NAMALWA (cell line): ENCODE results near the gene SIDT2.
"Not testable (repeated sequence)": the region's sequence is repeated elsewhere in the genome, so short reads cannot be mapped to it uniquely, and the experiment has no call there.

Experiments
- DNase-seq: peaks from one replicate; pipeline ENCODE4 v3.0.0-alpha.2; 2015; ENCODE audit warnings: low spot score

SIDT2 gene

GRCh38 chr11:117204283-117205080 is 25.9 kb downstream of the SIDT2 start:
- no peak for DNase-seq

DNA sequence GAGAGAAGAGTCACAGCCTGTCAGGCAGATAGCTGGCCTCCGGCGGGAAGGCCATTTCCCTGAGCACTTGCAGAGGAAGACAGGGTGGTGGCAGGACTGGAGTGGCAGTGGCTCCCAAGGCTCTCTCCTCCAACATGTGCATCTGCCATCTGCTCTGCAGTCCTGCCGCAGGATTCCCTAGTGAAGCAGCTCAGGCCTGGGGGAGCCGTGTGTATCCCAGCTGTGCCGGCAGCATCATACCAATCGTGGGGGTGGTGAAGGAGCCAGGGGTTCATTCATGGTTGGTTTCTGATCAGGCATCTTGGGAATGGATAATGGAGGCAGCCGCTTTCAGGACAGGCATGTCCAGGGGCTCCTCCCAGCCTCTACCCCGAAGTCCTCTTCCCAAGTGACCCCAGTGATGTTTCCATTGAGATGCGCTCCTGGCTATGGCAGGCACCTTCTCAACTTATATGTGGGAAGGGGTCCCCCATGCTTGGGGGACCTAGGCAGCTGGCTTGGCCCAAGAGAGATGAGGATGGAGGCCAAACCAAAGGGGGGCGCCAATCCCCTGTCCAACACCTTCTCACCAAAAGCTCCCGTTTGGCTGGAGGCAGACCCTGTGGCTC is 26.8 kb downstream of the SIDT2 start:
- no peak for DNase-seq

- not testable (repeated sequence) for DNase-seq
Measured at GRCh38 chr11:117206111-117206510, 27.6 kb downstream of the SIDT2 start.

- DNase-seq, result not testable (repeated sequence)
Measured at GRCh38 chr11:117206859-117207258, 28.3 kb downstream of the SIDT2 start.

DNA sequence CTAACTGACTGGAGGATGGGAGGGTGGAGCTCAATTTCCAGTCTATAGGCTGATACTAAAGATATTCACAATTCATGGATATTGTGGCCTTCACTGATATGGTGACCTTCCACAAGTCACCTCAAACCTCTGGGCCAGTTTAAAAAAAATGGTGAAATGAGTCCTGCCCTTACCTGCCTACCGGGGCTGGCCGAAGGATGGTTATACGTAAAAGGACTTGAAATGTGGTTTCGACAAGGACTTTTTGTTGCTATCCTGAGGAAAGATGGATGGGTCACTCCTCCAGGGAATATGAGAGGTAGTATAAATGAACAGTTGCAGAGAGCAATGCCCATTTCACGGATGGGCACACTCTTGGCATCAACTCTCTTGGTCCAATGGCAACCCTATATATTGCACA is 28.9 kb downstream of the SIDT2 start:
- not testable (repeated sequence) for DNase-seq

GRCh38 chr11:117208710-117209109 is 30.2 kb downstream of the SIDT2 start:
- not testable (repeated sequence) for DNase-seq

DNA sequence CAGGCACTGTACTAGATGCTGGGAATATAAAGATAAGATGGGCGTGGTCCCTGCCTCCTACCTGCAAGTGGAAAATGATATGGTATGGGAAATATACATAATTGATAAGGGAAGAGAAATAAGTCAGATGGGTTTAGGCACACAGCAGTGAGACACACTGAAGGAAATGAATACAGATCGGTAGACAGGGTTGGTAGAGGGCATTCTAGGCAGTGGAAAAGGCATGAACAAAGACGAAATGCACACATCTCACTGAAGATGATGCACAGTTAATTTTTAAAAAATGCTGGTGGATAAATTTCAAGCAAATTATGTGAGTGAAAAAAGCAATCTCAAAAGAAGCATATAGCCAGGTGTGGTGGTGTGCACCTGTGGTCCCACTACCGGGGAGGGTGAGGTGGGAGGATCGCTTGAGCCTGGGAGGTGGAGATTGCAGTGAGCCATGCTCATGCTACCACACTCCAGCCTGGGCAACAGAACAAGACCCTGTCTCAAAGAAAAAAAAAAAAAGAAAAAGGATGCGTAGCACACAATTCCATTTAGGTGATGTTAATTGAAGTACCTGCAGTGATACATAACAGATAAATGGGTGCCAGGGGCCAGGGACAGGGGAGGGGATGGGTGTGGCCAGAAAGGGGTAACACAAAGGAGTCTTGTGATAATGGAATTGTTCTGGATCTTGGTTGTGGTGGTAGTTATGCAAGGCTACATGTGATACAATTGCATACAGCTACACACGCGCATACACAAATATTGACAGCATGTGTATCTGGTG is 31.0 kb downstream of the SIDT2 start:
- DNase-seq, result not testable (repeated sequence)

- DNase-seq, result no peak
Measured at GRCh38 chr11:117210620-117211019, 32.1 kb downstream of the SIDT2 start.

- no peak for DNase-seq
Measured at GRCh38 chr11:117212697-117213355, 34.3 kb downstream of the SIDT2 start.

GRCh38 chr11:117214404-117215110 is 36.0 kb downstream of the SIDT2 start:
- no peak for DNase-seq

GRCh38 chr11:117217141-117218084 is 38.9 kb downstream of the SIDT2 start:
- DNase-seq, result no peak

- DNase-seq, result no peak
Measured at GRCh38 chr11:117218133-117218915, 39.8 kb downstream of the SIDT2 start.

GRCh38 chr11:117219001-117219400 is 40.5 kb downstream of the SIDT2 start:
- DNase-seq, result no peak

DNA sequence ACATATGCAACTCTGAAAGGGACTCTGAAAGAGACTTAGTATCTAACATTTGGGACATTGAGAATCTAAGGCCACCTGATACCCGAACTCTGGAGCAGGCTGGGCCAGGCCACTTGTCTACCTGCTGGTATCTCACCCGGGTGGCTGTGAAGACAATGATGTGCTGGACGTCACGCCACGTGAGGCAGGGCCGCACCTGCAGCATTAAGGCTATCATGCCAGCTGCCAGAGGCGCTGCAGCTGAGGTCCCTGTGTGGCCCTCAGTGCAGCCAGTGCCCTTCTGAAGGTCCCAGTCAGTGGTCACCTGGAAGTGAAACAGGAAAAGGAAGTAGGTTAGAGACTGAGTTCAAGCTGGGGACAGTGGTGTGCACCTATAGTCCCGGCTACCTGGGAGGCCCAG is 40.9 kb downstream of the SIDT2 start:
- DNase-seq, result no peak

- DNase-seq, result no peak
Measured at GRCh38 chr11:117219995-117220394, 41.5 kb downstream of the SIDT2 start.

GRCh38 chr11:117220568-117220967 is 42.0 kb downstream of the SIDT2 start:
- no peak for DNase-seq

GRCh38 chr11:117220999-117221774 is 42.6 kb downstream of the SIDT2 start:
- DNase-seq, result no peak

DNA sequence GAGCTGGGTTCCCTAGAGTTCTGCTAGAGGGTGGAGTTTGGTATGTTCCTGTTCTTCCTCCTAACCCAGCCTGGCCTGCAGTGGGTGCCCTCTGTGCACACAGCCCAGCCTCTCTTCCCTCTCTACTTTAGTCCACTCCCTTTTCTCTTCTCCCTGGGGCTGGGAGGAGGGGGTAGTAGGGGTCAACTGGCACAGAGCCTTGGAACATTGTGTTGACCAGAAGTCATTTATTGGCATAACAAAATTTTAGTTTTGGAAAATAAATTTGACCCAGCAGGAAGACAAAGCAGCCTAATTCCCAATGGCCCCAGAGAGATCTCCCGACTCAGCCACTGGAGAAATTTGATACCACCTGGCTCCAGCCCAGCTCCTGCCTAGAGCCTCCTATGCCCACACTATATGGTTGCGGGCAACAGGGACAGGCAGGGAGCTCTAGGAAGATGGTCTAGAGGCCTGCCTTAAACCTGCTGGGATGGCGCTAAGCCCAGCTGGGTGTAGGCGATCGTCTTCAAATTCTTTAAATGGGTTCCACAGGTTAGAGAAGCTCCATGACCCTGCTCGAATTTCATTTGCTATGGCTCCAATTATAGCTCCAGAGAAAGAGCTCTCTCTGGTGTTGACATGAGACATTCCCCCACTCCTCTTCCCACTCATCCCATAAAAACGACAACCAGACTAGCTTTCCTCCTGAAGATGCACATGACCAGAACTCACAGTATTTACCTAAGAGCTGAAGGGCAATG is 43.4 kb downstream of the SIDT2 start:
- no peak for DNase-seq
